HEK293 (cell line): ENCODE data around the gene FBLN5.

ENCODE experiments used
- CTCF ChIA-PET: fragments of 350-600 bp; formaldehyde crosslinking; extraction: SDS; loops from one replicate; lab custom pipeline; 2021; ENCODE audit warnings: antibody characterized with exemption; lab: Yijun Ruan, JAX
- POLR2A ChIA-PET: fragments of 300-600 bp; formaldehyde crosslinking; extraction: SDS; loops from one replicate; lab custom pipeline; 2020; ENCODE audit warnings: antibody characterized with exemption, inconsistent platforms; lab: Yijun Ruan, JAX
- H3K27ac ChIP-seq: fragments of 200-500 bp; sonication (Bioruptor generic); 2 replicates; pipeline ENCODE4 v1.5.1; 2014; ENCODE audit warnings: low read depth, low read length, control low read depth, inconsistent platforms; ENCODE audit errors: extremely low read depth
- H3K36me3 ChIP-seq, 2 experiments: fragments of 200-500 bp in 1 of 2; sonication (Bioruptor generic) in 1 of 2; 1 replicate in 1 of 2; 2 replicates in 1 of 2; pipeline ENCODE4 v1.5.1; 2014 to 2017; ENCODE audit warnings: inconsistent platforms in 2 of 2, low read length in 2 of 2; ENCODE audit not compliant: control insufficient read depth in 2 of 2, insufficient read depth in 1 of 2
- H3K4me1 ChIP-seq: fragments of 200-500 bp; sonication (Bioruptor generic); 2 replicates; pipeline ENCODE4 v1.5.1; 2014; ENCODE audit warnings: mild to moderate bottlenecking, low read length, inconsistent platforms; ENCODE audit not compliant: control insufficient read depth, insufficient read depth
- H3K4me3 ChIP-seq: 2 replicates; pipeline ENCODE4 v1.5.1; 2011; ENCODE audit warnings: low read depth, mild to moderate bottlenecking, control low read depth, low read length, moderate library complexity
- H3K9me3 ChIP-seq: fragments of 200-500 bp; sonication (Bioruptor generic); 2 replicates; pipeline ENCODE4 v1.5.1; 2014; ENCODE audit warnings: low read depth, low read length, inconsistent platforms; ENCODE audit not compliant: control insufficient read depth, insufficient read depth
- AEBP2 ChIP-seq: fragments of 450-650 bp; formaldehyde crosslinking; IDR thresholded peaks from 2 replicates; pipeline ENCODE4 v1.5.1; 2016; ENCODE audit warnings: missing biosample characterization, missing genetic modification characterization, borderline replicate concordance
- BCL11A ChIP-seq: fragments of 450-650 bp; formaldehyde crosslinking; IDR thresholded peaks from 2 replicates; pipeline ENCODE4 v1.5.1; 2016; ENCODE audit warnings: low read depth, missing biosample characterization, missing genetic modification characterization
- ELK4 ChIP-seq: IDR thresholded peaks from 2 replicates; pipeline ENCODE4 v1.6.1; 2011; ENCODE audit warnings: mild to moderate bottlenecking, low read depth, low read length, borderline replicate concordance
- KLF8 ChIP-seq: fragments of 450-650 bp; formaldehyde crosslinking; IDR thresholded peaks from 2 replicates; pipeline ENCODE4 v1.5.1; 2016; ENCODE audit warnings: missing biosample characterization, missing genetic modification characterization
- OSR2 ChIP-seq: fragments of 450-650 bp; formaldehyde crosslinking; IDR thresholded peaks from 2 replicates; pipeline ENCODE4 v1.5.1; 2016; ENCODE audit warnings: missing biosample characterization, missing genetic modification characterization
- REPIN1 ChIP-seq: fragments of 450-650 bp; formaldehyde crosslinking; IDR thresholded peaks from 2 replicates; pipeline ENCODE4 v1.5.1; 2017; ENCODE audit warnings: missing biosample characterization, missing genetic modification characterization, low read depth
- SCRT2 ChIP-seq: fragments of 450-650 bp; formaldehyde crosslinking; IDR thresholded peaks from 2 replicates; pipeline ENCODE4 v1.5.1; 2016; ENCODE audit warnings: missing biosample characterization, missing genetic modification characterization
- ZEB2 ChIP-seq: fragments of 450-650 bp; formaldehyde crosslinking; IDR thresholded peaks from 2 replicates; pipeline ENCODE4 v1.5.1; 2016; ENCODE audit warnings: missing biosample characterization, missing genetic modification characterization
- ZFP69B ChIP-seq: fragments of 450-650 bp; formaldehyde crosslinking; IDR thresholded peaks from 2 replicates; pipeline ENCODE4 v1.5.1; 2016; ENCODE audit warnings: missing biosample characterization, missing genetic modification characterization
- ZNF184 ChIP-seq: fragments of 450-650 bp; IDR thresholded peaks from 2 replicates; pipeline ENCODE4 v1.5.1; 2018; ENCODE audit warnings: missing biosample characterization, mild to moderate bottlenecking, missing genetic modification characterization
- ZNF19 ChIP-seq: fragments of 450-650 bp; formaldehyde crosslinking; IDR thresholded peaks from 2 replicates; pipeline ENCODE4; 2016; ENCODE audit warnings: missing biosample characterization, missing genetic modification characterization, low read depth
- ZNF324 ChIP-seq: fragments of 450-650 bp; formaldehyde crosslinking; IDR thresholded peaks from 2 replicates; pipeline ENCODE4 v1.5.1; 2016; ENCODE audit warnings: missing biosample characterization, missing genetic modification characterization
- ZNF426 ChIP-seq: fragments of 450-650 bp; formaldehyde crosslinking; IDR thresholded peaks from 2 replicates; pipeline ENCODE4 v1.5.1; 2017; ENCODE audit warnings: missing biosample characterization, missing genetic modification characterization, mild to moderate bottlenecking, inconsistent platforms, moderate library complexity
- ZNF623 ChIP-seq: fragments of 450-650 bp; formaldehyde crosslinking; IDR thresholded peaks from 2 replicates; pipeline ENCODE4 v1.5.1; 2016; ENCODE audit warnings: missing biosample characterization, missing genetic modification characterization
- ZNF701 ChIP-seq: fragments of 450-650 bp; formaldehyde crosslinking; IDR thresholded peaks from 2 replicates; pipeline ENCODE4 v1.5.1; 2016; ENCODE audit warnings: missing biosample characterization, missing genetic modification characterization
- ZNF777 ChIP-seq: fragments of 450-650 bp; formaldehyde crosslinking; IDR thresholded peaks from 2 replicates; pipeline ENCODE4 v1.5.1; 2017; ENCODE audit warnings: missing biosample characterization, missing genetic modification characterization, borderline replicate concordance
- ZSCAN23 ChIP-seq: fragments of 450-650 bp; formaldehyde crosslinking; IDR thresholded peaks from 2 replicates; pipeline ENCODE4 v1.5.1; 2016; ENCODE audit warnings: missing biosample characterization, missing genetic modification characterization
- TF ChIP-seq, protein P1 (sequence below): fragments of 450-650 bp; formaldehyde crosslinking; IDR thresholded peaks from 2 replicates; pipeline ENCODE4 v1.5.1; 2016; ENCODE audit warnings: missing biosample characterization, missing genetic modification characterization
- TF ChIP-seq, protein P2 (sequence below): fragments of 450-650 bp; formaldehyde crosslinking; IDR thresholded peaks from 2 replicates; pipeline ENCODE4 v1.5.1; 2016; ENCODE audit warnings: missing biosample characterization, missing genetic modification characterization

Gene FBLN5

GRCh38 chr14:91980157-91980556 is 32.7 kb upstream of the FBLN5 start:
- Histone ChIP-seq H3K27ac (no peak overlapping the region), H3K9me3 (no peaks in the 10 kb centered on the region), H3K36me3 (peaks cover 7 to 15% of the 10 kb centered on the region in 2 experiments), H3K4me3 (no peak overlapping the region), H3K4me1 (no peaks in the 10 kb centered on the region)
- ChIA-PET CTCF (interaction anchor here (0.6 kb wide), 1 partner anchor 69 kb away, joined by 3 read pairs; no protein-coding TSS in a partner anchor), POLR2A (no interaction called here)
- TF ChIP-seq KLF8 (tag by site-specific recombination) (no peak), ZNF426 (tag by site-specific recombination) (no peak), ZNF623 (no peak), SCRT2 (tag by site-specific recombination) (no peak)
- TF ChIP-seq, protein P1, sequence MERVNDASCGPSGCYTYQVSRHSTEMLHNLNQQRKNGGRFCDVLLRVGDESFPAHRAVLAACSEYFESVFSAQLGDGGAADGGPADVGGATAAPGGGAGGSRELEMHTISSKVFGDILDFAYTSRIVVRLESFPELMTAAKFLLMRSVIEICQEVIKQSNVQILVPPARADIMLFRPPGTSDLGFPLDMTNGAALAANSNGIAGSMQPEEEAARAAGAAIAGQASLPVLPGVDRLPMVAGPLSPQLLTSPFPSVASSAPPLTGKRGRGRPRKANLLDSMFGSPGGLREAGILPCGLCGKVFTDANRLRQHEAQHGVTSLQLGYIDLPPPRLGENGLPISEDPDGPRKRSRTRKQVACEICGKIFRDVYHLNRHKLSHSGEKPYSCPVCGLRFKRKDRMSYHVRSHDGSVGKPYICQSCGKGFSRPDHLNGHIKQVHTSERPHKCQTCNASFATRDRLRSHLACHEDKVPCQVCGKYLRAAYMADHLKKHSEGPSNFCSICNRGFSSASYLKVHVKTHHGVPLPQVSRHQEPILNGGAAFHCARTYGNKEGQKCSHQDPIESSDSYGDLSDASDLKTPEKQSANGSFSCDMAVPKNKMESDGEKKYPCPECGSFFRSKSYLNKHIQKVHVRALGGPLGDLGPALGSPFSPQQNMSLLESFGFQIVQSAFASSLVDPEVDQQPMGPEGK (tag by site-specific recombination) = no peak

GRCh38 chr14:91977884-91978283 is 30.4 kb upstream of the FBLN5 start:
- POLR2A ChIA-PET = no interaction called here
- CTCF ChIA-PET = interaction anchor here (0.6 kb wide), 1 partner anchor 19 kb away, joined by 4 read pairs; no protein-coding TSS in a partner anchor
- no peaks in the 10 kb centered on the region for H3K9me3 ChIP-seq
- no peak overlapping the region for H3K4me3 ChIP-seq
- no peaks in the 10 kb centered on the region for H3K4me1 ChIP-seq
- peaks cover 8 to 18% of the 10 kb centered on the region in 2 experiments for H3K36me3 ChIP-seq
- H3K27ac ChIP-seq = no peak overlapping the region
- TF ChIP-seq ZNF324 (no peak), REPIN1 (tag by site-specific recombination) (no peak), ZNF777 (tag by site-specific recombination) (no peak), ZFP69B (tag by site-specific recombination) (no peak), SCRT2 (tag by site-specific recombination) (no peak), ZSCAN23 (no peak), OSR2 (tag by site-specific recombination) (no peak), ZEB2 (no peak), BCL11A (no peak), AEBP2 (tag by site-specific recombination) (no peak), ELK4 (no peak), ZNF19 (tag by site-specific recombination) (no peak), ZNF701 (no peak), ZNF184 (tag by site-specific recombination) (no peak)
- TF ChIP-seq, protein P2, sequence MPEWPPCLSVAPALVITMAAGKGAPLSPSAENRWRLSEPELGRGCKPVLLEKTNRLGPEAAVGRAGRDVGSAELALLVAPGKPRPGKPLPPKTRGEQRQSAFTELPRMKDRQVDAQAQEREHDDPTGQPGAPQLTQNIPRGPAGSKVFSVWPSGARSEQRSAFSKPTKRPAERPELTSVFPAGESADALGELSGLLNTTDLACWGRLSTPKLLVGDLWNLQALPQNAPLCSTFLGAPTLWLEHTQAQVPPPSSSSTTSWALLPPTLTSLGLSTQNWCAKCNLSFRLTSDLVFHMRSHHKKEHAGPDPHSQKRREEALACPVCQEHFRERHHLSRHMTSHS (tag by site-specific recombination) = no peak
